HL-60/S4 treated with retinoic acid at 250 ng/mL for 4 days and 3 days (cell line): ENCODE data around the gene A3GALT2.

Experiments used
- in situ Hi-C: fragments of 300-500 bp; cut with MboI; formaldehyde crosslinking; loops from 2 replicates; pipeline ENCODE4 v1.7.0; 2022; ENCODE audit warnings: low sequenced_read_pairs

A3GALT2 gene

DNA sequence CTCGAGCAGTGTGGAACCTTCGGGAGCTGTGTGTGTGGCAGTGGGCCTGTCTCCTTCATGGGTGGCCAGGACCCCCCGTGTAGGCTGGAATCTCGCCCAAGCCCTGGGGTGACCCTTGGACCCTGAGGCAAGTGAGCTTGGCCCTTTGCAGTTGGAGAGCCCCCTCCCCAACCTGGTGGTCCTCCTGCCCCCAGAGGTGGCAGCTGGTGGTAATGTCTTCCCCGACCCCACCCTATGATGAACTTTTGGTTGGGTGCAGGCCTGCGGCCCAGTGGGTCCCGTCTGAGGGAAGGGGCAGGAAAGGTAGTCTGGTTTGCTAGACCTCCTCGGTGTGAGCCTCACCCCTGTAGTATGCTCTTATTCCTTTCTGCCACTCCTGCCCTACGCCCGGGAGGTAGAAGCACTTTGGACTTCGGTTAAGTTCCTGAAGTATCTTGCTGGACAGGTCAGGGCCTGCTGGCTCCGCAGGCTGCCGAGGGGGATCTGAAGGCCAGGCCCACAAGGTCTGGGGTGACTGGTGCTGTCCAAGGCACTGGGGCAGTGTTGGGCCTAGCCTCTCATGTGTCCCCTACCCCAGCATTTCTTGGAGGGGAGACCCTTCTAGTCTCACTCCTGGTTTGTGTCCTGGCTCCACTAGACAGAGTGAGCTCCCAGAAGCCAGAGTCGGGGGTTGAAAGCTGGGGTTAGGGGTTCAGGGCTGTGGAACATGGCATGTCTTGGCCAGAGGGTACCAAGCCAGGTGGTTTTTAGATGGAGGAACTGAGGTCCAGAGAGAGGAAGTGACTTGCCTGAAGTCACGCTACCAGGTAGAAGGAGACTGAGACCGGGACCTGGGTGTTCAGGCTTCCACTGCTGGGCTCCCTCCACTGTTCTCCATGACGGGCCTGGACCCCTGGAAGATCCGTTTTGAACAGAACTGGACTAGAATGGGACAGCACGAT, 62.9 kb downstream of the A3GALT2 start:
- in situ Hi-C loops = no loop called here

DNA sequence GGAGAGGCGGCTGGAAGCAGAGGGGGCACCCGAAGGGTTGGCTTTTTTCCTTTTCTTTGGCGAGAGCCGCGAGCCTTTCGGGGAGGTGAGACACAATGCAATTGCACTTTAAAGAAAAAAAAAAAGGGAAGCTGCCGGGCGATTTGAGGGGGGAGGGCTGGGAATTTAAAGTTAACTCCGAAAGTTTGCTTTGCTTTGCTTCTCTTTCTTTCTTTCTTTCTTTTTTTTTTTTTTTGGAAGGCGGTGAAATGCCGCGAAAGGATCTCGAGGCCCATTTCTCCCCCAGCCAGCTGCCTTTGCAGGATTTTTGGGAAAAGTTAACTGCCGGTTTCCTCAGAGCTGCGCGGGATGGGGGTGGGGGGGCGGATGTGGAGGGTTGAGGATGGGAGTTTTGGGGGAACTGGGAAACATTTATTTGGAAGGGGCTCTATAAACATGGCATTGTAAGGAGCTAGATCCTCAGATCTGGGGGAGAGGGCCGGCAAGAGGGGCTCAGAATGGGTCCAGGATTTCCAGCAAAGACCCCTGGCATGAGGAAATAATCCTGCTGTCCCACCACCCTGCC, 63.6 kb downstream of the A3GALT2 start:
- in situ Hi-C loops = no loop called here
